ENCODE results near the gene UNC80.

The UNC80 gene

DNA sequence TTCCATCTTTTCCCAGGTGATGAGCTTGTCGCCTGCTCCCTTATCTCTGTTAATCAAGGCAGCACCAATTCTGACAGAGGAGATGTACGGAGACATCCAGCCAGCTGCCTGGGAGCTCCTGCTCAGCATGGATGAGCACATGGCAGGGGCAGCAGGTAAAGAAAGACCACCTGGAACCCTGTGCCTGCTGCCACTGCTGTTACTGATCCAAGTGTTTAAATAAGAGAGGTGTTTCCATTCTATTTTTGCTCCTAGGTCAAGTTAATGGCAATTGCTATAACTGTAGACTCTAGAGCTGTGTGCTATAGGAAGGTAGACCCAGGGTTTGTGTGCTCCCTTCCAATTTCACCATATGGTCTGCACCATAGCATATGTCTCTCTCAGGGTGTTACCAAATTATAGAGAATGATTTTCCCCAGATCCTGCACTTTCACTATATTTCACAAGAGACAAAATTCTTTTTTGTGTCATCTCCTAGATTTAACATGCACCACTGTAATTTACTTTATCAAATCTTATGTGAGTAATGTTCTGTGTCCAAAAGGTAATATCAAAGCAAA lies 142.2 kb downstream of the UNC80 start:
- DNase-seq: no peak

DNA sequence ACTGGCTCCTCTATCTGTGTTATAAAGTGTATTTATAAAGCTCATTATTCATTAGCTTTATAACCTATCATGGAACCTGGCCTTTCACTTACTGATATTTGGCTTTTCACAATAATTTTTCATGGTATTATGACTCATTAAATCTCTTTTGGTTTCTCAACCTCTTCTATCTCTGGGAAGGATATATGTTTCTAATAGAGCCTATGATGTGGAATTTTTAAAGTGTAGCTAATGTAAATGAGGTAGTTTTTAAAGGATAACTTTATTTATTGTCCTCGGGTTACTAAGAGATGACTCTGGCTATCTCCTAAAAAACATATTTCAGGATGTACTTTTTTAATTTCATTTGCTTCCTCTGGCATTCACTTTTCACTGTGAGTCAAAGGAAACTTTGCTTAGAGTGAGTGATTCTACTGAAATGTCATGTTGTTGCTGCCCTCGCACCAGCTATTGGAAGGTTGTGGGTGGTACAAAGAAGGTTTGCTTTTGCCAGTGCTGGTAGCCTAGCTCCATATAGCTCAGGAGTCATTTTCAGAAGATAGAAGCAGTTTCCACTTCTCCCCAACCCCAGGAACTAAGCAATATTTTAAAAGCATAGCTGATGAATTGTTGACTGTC lies 145.6 kb downstream of the UNC80 start:
- no peak for DNase-seq

DNA sequence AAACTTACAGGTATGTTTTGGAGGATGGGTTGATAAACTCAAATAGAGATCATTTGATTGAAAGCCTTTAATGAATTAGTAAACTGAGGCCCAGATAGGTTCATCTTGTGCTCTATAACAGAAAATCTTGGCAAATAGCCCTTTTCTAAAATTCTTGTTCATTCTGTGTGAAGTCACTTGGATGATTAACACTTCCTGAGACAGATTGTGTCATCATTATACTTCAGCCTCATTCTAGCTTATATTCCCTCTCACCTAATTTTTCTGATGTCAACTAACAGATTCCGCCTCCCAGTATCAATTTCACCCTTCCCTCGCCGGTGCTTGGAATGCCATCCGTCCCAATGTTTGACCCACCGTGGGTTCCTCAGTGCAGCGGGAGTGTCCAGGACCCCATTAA lies 146.6 kb downstream of the UNC80 start:
- DNase-seq: no peak

DNA sequence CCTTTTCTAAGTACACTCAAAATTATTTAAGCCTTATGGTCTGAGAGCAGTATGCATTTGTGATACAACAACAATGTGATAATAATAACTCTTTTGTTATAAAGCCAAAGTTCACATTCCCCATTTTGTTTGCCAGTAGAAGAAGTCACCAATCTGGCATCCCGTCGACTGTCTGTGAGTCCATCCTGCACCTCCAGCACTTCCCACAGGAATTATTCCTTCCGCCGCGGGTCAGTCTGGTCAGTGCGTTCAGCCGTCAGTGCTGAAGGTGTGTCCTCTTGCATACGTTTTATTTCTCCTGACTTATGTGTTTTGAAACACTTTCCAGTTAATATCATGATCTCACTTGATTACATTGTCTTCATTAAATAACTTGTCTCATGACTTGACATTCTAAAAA lies 150.5 kb downstream of the UNC80 start:
- no peak for DNase-seq

DNA sequence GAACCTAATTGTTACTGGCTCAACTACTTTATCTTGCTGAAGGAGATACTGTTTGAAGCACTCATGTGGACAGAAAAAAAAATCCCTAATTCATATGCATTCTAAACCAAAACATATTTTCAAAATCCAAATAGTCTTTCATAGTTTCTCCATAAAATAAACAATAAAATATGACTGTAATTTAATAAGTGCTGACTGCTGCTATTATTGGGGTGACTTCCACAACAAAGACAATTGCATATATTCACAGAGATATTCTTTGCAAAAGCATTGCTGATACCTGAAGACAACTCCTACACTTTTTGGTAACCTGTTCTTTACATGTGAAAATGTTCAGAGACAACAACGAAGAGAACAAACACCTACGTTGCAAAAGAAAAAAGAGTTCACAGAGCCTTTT lies 157.7 kb downstream of the UNC80 start:
- no peak for DNase-seq

DNA sequence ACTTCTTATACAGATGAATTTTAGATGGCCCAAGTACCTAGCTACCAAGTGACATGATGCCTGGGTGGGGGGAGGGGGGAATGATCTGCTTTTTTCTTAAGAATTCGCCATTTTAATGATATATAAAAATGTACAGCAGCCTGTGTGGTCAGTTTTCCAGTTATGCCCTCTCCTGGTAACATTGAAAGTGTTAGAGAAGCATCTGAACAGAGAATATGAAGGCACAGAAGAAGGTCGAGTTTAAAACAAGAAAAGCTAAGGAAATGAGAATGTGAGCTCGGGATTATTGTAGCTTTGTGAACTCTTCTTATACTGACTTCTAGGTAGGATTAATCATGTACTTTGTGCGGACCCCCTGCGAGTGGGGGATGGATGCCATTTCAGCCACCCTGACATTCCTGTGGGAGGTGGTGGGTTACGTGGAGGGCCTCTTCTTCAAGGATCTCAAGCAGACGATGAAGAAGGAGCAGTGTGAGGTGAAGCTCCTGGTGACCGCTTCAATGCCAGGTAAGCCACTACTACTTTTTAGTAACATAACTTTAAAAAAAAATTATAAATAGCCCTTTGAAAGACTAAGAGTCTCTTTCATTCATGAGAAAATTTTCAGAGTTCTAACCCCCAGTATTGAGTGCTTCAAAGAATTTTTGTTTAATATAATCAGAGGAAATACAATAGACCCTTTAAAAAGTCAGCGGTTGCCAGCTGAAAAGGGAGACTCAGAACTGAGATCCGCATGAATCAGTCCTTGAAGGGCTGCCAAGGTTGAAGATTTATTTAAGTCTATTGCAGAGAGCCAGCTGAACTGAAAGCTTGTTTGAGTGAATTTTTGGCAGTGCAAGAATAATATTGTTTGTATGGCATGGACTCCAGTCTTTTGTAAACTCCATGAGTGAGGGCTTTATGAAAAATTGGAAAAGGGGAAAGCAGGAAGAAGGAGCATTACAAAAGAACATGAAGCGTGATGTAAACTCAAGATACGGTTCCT lies 162.2 kb downstream of the UNC80 start:
- no peak for DNase-seq

DNA sequence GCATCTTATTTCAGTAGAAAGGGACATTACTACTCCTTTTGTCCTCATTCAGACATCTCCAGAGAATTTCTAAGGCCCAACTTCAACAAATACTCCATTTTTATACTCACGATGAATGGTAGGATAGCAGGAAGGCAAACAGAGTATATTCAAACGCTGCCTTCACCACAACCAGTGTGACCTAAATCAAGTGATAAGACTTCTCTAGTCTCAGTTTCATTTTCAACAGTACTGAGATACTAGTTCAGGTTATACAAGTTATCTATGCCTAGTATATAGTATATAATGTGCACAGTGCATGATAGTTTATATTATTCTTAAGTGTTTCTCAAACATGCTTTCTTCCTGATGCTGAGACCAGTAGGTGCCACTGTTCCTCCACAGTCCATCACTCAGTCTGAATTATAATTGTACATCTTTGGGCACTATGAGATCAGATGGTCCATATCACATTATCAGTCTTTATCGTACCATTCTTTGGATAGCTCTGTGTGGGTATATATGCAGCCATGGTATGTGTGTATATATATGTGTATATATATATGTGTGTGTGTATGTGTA lies 164.6 kb downstream of the UNC80 start:
- no peak for DNase-seq

DNA sequence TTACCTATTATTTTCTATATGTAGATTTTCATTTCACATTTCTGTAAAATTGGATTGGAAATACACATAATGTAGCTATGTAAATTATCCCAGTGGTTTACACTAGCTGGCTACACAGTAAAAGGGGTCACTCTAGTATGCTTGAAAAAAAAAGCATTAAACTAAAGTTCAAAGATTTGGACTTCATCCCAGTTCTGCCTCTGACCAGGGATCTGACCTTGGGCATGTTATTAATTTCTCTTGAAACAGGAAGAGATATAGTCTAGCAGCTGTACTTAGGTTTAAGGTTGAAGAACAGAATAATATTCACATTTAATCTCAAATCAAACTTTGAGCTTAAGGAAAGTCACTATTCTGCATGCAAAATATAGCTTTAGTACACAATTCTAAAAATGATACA lies 166.3 kb downstream of the UNC80 start:
- DNase-seq: no peak

DNA sequence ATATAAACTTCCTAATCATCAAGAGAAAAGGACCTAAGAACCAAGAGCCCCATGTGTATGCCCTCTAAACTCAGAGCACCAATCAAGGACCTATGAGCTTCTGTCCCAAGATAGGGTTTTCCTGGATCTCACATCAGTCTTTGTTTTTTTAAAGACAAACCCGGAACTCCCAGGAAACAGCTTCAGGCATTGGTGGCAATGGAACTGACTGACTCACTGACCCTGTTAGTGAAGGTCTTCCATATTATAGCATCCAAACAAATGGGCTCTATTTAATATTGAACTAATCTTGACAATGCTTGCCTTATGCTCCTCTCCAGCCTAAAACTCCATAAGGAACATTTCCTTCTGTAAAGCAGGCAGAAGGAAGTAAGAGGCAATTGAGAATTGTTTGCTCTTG lies 167.3 kb downstream of the UNC80 start:
- no peak for DNase-seq

DNA sequence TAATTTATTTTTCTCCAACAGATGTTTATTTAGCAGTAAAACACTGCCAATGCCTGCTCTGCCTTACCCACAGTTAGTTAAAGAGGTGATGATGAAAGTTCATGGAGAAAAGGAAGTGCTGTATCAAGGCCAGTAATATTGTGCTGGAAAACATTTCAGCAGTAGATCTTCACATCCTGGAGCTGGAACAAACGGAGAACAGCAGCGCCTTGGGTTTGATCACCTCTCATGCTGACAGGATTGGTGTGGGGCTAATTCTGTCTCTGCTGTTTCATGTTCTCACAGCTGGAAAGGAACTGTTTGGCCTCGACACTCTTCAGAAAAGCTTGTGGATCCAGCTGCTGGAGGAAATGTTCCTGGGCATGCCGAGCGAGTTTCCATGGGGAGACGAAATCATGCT lies 169.3 kb downstream of the UNC80 start:
- no peak for DNase-seq

DNA sequence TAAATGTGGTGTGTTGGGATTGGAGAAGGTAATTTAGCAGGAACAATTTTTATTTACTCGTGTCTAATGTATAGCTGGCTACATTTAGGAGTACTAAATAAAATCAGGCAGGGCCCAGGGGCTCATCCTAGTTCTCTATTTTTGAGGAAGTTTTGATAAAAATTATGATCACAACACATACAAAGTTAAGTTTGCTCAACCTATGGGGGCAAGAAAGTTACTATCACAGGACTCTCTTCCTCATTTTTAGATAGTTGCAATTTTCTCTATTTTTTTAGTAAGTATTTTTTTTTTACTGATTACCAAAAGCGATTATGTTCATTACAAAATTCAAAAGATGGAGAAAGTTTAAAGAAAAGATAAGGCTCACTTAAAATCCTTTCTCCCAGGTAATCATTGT lies 170.8 kb downstream of the UNC80 start:
- no peak for DNase-seq

DNA sequence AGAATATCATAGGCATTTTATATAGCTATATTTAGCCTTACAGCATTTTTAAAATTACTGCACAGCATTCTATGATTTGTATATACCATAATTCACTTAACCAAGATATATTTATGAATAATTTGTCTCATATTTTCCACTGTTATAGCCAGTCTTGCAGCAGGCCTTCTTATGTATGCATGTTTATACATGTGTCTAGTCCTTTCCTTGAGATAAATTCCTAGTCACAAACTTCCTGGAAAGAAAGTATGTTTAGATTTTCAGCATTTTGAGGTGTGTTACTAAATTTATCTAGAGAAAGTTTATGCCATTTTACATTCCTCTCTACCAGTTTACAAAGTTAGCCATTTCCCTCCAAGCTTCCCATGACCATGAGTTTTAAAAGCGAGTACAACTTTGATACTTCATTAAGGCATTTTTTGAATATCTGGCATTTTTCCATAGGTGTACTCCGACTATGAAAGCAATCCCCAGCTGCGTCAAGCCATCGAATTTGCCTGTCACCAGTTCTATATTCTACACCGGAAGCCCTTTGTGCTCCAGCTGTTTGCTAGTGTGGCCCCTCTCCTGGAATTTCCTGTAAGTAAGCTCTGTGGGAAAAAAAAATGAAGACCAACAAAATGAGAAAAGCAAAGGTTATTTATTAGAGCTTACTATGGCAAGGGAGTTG lies 171.4 kb downstream of the UNC80 start:
- DNase-seq: no peak

DNA sequence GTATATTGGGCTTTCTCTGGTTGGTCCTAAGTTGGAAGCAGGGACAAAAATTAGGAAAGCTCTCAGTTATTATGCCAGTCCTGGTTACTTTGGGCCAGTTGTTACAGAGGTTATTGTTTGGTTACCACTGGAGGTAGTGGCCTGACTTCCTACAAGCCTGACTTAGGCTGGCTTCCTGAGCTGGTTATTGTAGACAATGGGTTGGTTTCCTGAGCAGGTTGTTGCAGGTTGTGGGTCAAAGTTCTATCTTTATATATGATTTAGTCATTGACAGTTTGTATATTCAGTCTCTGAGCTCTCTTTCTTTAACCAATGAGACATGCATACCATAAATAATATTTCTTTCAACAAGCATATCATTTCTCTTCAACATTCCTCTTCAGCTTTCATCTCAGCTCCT lies 172.1 kb downstream of the UNC80 start:
- no peak for DNase-seq

DNA sequence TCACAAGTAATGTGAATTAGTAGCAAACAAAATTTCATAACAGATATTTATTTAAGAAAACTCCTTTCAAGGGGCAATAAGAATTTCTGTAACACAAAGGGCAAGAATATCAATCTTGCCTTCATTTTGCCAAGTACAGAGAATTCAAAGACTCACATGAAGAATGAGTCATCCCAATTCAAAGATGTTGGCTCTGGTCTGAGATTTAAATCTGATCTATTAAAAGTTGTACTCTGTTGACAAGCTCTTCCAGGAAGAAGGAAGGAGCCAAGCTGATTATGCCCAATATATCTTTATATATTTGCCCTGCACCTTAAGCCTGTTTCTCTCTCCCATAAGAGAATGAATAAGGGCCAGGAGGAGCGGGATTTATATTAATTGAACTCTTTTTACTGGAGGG lies 174.9 kb downstream of the UNC80 start:
- no peak for DNase-seq

DNA sequence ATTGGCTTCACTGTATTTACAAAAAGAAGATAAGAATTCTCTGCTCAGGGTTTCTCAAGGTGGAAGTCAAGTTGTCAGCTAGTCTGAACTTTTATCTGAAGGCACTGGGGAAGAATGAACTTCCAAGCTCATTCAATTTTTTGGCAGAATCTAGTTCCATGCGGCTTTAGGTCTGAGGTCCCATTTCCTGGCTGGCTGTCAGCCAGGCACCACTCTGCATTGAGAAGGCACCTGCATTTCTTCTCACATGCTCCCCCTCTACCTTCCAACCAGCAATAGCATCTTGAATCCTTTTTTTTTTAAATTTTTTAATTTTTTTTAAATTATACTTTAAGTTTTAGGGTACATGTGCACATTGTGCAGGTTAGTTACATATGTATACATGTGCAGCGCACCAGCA lies 184.6 kb downstream of the UNC80 start:
- DNase-seq: no peak

DNA sequence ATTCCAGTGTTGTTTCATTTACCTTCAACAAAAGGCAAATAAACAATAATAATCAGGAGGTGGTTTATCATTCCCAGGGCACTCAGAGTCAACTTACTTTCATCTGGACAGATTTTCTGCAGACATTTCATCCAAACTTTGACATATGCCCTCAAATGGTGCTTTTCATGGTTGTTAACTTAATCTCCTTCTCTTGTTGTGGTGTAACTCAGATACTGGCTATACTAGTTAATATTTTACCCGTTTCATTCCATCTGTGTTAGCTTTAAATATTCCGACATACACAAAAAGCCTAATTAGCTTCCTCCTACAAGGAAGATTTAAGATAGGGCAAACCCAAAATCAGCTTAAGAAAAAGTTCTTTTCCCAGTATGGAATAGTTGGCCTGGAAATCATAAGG lies 186.4 kb downstream of the UNC80 start:
- no peak for DNase-seq

DNA sequence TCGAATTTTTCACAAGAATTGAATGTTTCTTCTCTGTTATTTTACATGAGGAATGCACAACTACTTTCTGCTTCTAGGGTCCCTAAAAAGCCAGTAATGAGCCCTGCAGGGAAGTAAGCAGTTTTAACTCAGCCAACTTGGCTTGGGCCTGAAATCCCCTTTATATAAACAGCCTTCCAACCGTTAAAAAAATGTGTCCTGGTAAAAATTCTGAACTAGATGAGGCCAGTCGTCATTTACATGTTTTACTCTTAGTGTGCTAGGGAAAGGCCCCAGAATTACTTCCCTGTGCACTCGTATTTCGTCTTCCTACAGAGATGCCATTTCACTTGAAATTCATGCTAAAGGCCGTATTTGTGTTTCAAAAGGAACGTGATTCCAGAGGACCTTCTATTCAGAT lies 188.4 kb downstream of the UNC80 start:
- no peak for DNase-seq

DNA sequence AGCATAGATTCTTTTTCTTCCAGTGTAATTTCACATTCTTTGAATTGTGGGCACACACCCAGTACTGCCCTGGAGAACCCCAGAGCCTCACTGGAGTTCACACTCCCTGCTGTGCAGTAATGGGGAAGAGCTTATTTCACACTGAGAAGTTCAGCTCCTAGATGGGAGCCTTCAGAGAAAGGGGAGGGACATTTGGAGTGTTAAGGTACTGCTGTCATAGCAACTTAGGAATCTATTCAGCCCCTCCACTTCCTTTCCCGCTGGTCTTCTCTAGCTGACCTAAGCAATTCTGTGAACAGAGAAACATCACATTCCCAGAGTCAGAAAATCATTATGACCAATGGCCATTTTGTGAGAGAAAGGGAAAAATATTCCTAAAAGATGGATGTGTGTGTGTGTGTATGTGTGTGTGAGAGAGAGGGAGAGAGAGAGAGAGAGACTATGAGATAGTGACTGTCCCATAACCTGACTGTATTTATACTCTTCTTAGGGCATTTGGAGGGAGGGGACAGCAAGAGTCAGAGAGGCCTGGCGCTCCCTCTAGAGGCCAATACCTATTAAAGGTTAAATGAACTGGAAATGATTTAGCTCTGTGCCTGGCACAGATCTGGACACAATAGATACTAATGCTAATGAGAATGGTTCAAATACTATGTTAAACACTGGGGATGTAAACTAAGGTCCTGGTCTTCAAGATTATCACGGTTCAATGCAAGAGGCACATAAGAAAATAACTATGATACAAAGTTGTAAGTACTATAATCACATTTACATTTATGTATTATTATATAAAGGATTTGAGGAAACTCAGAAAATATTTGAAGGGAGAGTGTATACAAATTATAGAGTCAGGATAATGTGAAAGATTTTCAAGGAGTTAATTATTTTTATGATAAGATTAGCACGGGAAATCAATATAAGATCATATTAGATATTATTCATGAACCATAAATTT lies 189.3 kb downstream of the UNC80 start:
- peak; percentile 40 for DNase-seq

DNA sequence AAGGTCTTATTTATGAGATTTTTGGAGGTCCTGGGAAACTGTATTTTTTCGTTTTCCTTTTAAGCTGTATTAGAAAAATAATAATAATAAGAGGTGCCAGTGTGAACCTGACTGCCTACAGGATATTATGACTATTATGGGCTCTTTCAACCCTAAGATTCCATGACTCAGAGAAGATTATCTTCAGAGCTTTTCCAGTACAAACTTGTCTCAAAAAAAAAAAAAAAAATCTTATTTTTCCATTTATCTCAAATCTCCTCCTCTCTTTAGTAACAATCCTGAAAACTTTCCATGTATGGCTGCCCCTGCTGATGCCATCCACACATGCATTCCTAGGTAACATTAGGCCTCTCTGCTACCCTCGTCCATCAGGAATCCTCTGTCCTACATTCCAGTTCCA lies 194.1 kb downstream of the UNC80 start:
- DNase-seq: no peak

DNA sequence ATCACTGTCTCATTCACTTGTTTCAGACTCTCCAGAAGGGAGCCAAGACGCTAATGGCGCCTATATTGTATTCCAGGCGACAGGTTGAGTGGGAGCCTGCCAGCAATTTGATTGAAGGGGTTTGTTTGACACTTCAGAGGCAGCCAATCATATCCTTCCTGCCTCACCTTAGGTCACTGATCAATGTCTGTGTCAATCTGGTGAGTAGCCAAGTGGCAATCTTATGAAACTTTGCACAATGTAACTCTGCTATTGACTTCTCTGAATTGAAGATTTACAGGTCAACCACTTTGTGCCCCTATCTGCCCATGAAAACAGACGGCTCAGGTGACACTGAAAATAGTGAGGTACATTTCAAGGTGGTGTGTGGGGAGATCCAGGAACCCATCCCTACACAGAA lies 198.1 kb downstream of the UNC80 start:
- no peak for DNase-seq

DNA sequence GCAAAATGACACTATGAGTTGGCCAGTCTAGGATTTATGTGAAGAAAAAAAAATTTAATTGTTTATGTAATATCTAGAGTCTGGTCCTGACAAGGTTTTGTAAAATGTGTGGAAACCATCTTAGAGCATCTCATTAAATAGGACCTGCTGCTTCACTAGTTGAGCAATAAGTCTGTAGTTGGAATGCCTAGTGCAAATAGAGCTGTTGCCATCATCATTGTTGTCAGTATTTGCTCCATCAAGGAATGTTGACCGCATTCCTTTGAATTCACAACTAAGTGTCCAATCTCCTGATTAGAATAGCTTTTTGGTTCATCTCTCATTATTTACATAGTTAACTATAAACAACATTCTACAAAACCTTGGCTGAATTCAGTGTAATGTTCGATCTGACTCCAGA lies 198.6 kb downstream of the UNC80 start:
- DNase-seq: no peak

DNA sequence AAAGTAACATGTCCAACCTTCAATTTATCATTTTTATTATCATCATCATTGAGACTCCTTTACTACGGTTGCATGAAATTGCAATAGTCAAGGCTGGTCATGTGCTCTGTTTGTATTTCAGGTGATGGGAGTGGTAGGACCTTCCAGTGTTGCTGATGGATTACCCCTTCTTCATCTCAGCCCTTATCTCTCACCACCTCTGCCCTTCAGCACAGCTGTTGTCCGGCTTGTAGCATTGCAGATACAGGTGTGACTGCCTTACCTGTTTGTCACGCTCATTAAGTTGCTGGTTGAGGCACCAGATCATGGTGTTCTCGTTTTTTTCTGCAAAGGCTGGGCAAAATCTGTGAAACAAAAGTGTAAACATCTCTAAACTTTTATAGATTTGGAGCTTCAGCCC lies 199.1 kb downstream of the UNC80 start:
- DNase-seq: no peak

All from CD4-positive, alpha-beta T cell treated with Interleukin-17A for 4 hours (primary cell).